ENCODE results near the gene NFKBIA.
"Not testable (repeated sequence)": the region's sequence is repeated elsewhere in the genome, so short reads cannot be mapped to it uniquely, and the experiment has no call there.

The NFKBIA gene

GRCh38 chr14:35408026-35408425 is 3.5 kb upstream of the NFKBIA start:
- no peak for DNase-seq (ENCODE audit: low spot score)

- no peak for DNase-seq (ENCODE audit: low spot score)
These were observed 2.7 kb upstream of the NFKBIA start for GRCh38 chr14:35407306-35407630.

GRCh38 chr14:35406506-35407305 is 2.2 kb upstream of the NFKBIA start:
- peak; percentile 55 for DNase-seq (ENCODE audit: low spot score)

- DNase-seq (ENCODE audit: low spot score): no peak
These were observed 1.5 kb upstream of the NFKBIA start for GRCh38 chr14:35406090-35406489.

- no peak for DNase-seq (ENCODE audit: low spot score)
These were observed 901 bp upstream of the NFKBIA start for GRCh38 chr14:35405304-35405996.

GRCh38 chr14:35403603-35404448 is 723 bp downstream of the NFKBIA start:
- peak; percentile 81 for DNase-seq (ENCODE audit: low spot score)

- DNase-seq (ENCODE audit: low spot score): no peak
These were observed 1.4 kb downstream of the NFKBIA start for GRCh38 chr14:35403114-35403602.

- no peak for DNase-seq (ENCODE audit: low spot score)
These were observed 2.0 kb downstream of the NFKBIA start for GRCh38 chr14:35402323-35403113.

- DNase-seq (ENCODE audit: low spot score): no peak
These were observed 2.9 kb downstream of the NFKBIA start for GRCh38 chr14:35401422-35402265.

- no peak for DNase-seq (ENCODE audit: low spot score)
These were observed 3.7 kb downstream of the NFKBIA start for GRCh38 chr14:35400648-35401421.

- DNase-seq (ENCODE audit: low spot score): no peak
These were observed 5.2 kb downstream of the NFKBIA start for GRCh38 chr14:35399083-35399937.

GRCh38 chr14:35398071-35398584 is 6.4 kb downstream of the NFKBIA start:
- DNase-seq (ENCODE audit: low spot score): no peak

GRCh38 chr14:35396610-35397009 is 7.9 kb downstream of the NFKBIA start:
- DNase-seq (ENCODE audit: low spot score): not testable (repeated sequence)

- DNase-seq (ENCODE audit: low spot score): no peak
These were observed 9.3 kb downstream of the NFKBIA start for GRCh38 chr14:35395283-35395682.

GRCh38 chr14:35394326-35395013 is 10.1 kb downstream of the NFKBIA start:
- DNase-seq (ENCODE audit: low spot score): no peak

- no peak for DNase-seq (ENCODE audit: low spot score)
These were observed 10.7 kb downstream of the NFKBIA start for GRCh38 chr14:35393826-35394225.

- no peak for DNase-seq (ENCODE audit: low spot score)
These were observed 12.4 kb downstream of the NFKBIA start for GRCh38 chr14:35392103-35392502.

GRCh38 chr14:35391388-35391710 is 13.2 kb downstream of the NFKBIA start:
- no peak for DNase-seq (ENCODE audit: low spot score)

All from NAMALWA (cell line).